C4-2B (cell line): Measurements from ENCODE around the gene AZGP1.

Experiments used
- ZFX ChIP-seq: fragments of 450-650 bp; IDR thresholded peaks from 2 replicates; pipeline ENCODE4 v1.6.1; 2017
- TF ChIP-seq, protein P1 (sequence below): fragments of 450-650 bp; conservative IDR thresholded peaks from 2 replicates; pipeline ENCODE4 v1.5.1; 2017; ENCODE audit warnings: mild to moderate bottlenecking

DNA sequence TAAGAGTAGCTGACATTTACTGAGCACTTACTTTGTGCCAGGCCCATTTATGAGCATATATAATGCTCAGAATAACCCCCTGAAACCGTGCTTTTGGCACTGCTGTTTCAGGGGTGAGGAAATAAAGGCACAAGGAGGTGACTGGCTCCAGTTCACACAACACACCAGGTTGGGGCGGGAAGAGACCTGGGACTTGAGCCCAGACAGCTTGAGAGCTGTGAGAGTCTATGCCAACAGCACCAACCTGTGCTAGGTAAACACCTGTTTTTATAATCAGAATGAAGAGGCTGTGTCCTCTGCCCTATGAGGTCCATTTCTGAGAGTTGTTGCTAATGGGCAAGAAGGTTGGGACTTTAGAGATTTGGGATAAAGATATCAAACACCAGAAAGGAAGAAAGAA is 8.8 kb upstream of the AZGP1 start:
- TF ChIP-seq, protein P1, sequence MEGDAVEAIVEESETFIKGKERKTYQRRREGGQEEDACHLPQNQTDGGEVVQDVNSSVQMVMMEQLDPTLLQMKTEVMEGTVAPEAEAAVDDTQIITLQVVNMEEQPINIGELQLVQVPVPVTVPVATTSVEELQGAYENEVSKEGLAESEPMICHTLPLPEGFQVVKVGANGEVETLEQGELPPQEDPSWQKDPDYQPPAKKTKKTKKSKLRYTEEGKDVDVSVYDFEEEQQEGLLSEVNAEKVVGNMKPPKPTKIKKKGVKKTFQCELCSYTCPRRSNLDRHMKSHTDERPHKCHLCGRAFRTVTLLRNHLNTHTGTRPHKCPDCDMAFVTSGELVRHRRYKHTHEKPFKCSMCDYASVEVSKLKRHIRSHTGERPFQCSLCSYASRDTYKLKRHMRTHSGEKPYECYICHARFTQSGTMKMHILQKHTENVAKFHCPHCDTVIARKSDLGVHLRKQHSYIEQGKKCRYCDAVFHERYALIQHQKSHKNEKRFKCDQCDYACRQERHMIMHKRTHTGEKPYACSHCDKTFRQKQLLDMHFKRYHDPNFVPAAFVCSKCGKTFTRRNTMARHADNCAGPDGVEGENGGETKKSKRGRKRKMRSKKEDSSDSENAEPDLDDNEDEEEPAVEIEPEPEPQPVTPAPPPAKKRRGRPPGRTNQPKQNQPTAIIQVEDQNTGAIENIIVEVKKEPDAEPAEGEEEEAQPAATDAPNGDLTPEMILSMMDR: no peak
- TF ChIP-seq ZFX: no peak
